Loucy (cell line): ENCODE results near the gene SMAD7.

Source experiments
- CTCF ChIP-seq: fragments of 200-600 bp; sonication (generic); conservative IDR thresholded peaks from 2 replicates; pipeline ENCODE4 v1.5.1; 2014; ENCODE audit warnings: mild to moderate bottlenecking, antibody characterized with exemption, low read length
- EZH2phosphoT487 ChIP-seq: fragments of 200-600 bp; IDR thresholded peaks from 2 replicates; pipeline ENCODE4 v1.6.1; 2018; ENCODE audit warnings: antibody characterized with exemption, mild to moderate bottlenecking, moderate library complexity, borderline replicate concordance

- TF ChIP-seq CTCF (no peak), EZH2phosphoT487 (no peak)
Observed at GRCh38 chr18:48922801-48923730, 27.7 kb downstream of the SMAD7 start.
